Neural cell (in vitro differentiated cells): ENCODE results near the gene CAV2.

ENCODE experiments used
- CTCF ChIP-seq: fragments of 450-650 bp; IDR thresholded peaks from 2 replicates; pipeline ENCODE4 v1.5.1; 2014; ENCODE audit warnings: antibody characterized with exemption, mild to moderate bottlenecking, moderate library complexity; ENCODE audit not compliant: poor library complexity, severe bottlenecking
- EP300 ChIP-seq: fragments of 450-650 bp; conservative IDR thresholded peaks from 2 replicates; pipeline ENCODE4 v1.6.1; 2014; ENCODE audit warnings: antibody characterized with exemption, mild to moderate bottlenecking, moderate library complexity; ENCODE audit not compliant: poor library complexity, severe bottlenecking
- EZH2 ChIP-seq: fragments of 200-600, 300-800 bp; shearing (Covaris generic), sonication (generic); IDR thresholded peaks from 2 replicates; pipeline ENCODE4 v1.6.1; 2014; ENCODE audit warnings: antibody characterized with exemption, low read length, borderline replicate concordance, mild to moderate bottlenecking; ENCODE audit not compliant: insufficient read depth, poor library complexity, severe bottlenecking
- MXI1 ChIP-seq: fragments of 450-650 bp; conservative IDR thresholded peaks from 2 replicates; pipeline ENCODE4 v1.6.1; 2014; ENCODE audit warnings: antibody characterized with exemption, mild to moderate bottlenecking; ENCODE audit not compliant: poor library complexity, severe bottlenecking
- POLR2AphosphoS5 ChIP-seq: IDR thresholded peaks from 2 replicates; pipeline ENCODE4 v1.6.1; 2012
- SMC3 ChIP-seq: fragments of 450-650 bp; conservative IDR thresholded peaks from 2 replicates; pipeline ENCODE4 v1.6.1; 2014; ENCODE audit warnings: antibody characterized with exemption, mild to moderate bottlenecking, moderate library complexity; ENCODE audit not compliant: poor library complexity
- TAF1 ChIP-seq: IDR thresholded peaks from 2 replicates; pipeline ENCODE4 v1.6.1; 2012; ENCODE audit warnings: low read depth

- TF ChIP-seq CTCF = no peak
- TF ChIP-seq SMC3 = no peak
- TF ChIP-seq EZH2 = no peak
- no peak for TF ChIP-seq EP300
- TF ChIP-seq POLR2AphosphoS5 = no peak
- no peak for TF ChIP-seq MXI1
- no peak for TF ChIP-seq TAF1
Observed at GRCh38 chr7:116494472-116494871, 5.1 kb upstream of the CAV2 start.
